ENCODE measurements around the gene CBX3. TPM values are rescaled to one million over a fixed set of nuclear protein-coding genes. Genes with fewer than 3 reads are reported as not detected.
A peak's percentile ranks its signal among the peaks of the same experiment; 100 is the strongest.
"Not testable (repeated sequence)": the region's sequence is repeated elsewhere in the genome, so short reads cannot be mapped to it uniquely, and the experiment has no call there.

Gene CBX3
- total RNA-seq, 1 donor from 2014 or later, result 103 TPM

DNA sequence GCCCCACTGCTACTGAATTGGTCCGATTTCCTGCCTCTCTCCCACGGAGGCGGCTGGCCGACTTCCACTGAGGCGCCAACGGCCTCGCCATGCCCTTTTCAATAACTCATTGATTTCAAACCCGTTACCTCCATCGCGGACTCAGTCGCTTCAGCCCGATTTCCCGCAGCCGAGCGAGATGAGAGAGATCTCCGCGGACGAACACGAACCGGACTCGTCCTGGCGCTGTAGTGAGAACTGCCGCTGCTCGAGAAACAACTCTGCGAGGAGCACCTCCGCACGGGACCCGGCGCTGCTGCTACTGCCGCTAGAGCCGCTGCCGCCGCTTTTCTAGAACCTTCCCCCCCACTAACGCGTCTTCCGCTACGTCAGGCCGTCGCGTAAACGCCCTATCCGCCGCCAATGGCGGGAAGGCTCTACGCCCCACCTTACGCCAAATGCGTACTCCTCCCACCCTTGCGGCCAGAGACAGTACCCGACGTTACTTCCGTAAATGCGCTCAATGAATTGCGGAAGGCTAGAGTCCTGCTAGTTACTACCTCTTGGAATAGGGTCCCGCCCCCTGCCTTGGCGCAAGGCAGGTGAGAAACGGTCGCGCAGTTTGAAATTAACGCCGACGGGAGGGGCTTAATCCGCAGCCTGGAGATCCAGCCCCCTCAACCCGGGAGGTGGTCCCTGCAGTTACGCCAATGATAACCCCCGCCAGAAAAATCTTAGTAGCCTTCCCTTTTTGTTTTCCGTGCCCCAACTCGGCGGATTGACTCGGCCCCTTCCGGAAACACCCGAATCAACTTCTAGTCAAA is 900 bp upstream of the CBX3 start, which contains the start of gene HNRNPA2B1:
TSS of gene HNRNPA2B1 (minus strand) at position 303 of the 803 bp plus-strand sequence. CDS start at position 134, 169 bp downstream.
- peak; percentile 98 to 99 for DNase-seq (ENCODE audit: low read depth in 2 of 2)

DNA sequence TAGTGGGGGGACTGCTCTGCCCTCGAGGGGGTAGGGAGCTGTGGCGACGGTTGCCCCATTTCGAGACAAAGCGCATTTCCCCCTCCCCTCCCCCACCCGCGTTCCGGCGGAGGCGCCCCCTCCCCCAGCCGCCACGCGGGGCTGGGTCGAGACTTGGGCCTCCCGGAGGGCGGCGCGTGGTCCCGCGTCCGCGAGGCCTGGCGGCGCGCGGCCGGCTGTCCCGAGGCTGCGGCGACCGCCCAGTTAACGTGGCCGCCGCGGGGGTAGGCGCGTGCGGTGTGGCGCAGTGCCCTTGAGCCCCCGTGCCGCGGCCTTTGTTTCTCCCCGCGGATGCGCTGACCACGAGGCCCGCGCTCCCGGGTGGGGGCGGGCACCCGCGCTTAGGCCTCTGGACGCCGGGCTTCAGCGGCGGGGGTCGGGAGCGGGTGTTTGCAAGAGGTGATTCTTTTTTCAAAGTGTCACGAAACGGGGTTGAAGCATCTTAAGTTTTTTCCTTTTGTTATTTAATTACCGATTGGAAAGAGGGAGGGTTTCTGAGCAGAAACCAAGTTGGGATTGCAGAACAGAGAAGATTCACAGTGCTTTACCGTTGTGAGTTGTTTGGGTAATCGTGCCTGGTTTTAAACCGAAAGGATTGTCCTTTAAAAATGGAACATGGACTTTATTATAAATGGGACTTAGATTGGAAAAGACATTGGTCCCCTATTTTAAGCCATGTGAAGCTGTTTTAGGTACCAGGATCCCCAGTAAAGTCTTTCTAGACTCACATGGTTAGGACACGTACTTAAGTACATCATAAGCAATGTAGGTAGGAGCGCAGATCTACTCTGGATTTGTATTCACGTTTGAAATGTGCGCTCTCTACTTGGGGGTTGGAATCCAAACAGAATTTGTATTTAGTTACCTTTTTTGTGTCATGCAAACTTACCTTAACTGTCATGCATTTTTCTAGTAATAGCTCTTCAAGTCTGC is 760 bp downstream of the CBX3 start:
- peak; percentile 46 to 61 for DNase-seq (ENCODE audit: low read depth in 2 of 2)

DNA sequence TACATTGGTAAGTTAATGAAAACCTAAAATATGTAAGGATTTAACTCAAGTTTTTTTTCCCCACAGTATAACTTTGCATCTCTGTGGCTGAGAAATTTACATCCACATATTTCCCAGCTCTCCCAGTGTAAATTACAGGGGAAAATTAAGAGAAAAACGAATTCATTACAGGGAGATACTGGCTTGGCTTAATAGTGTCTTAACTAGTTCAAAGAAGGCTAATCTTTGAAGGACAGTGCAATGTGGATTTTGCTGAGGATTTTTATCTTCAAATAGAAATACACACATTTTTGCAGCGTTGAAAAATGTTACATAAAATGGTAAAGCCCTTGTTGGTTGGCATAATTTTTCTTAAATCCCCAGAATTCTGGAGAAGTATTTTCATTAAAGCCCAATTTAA is 1.5 kb downstream of the CBX3 start:
- no peak for DNase-seq (ENCODE audit: low read depth in 2 of 2)

DNA sequence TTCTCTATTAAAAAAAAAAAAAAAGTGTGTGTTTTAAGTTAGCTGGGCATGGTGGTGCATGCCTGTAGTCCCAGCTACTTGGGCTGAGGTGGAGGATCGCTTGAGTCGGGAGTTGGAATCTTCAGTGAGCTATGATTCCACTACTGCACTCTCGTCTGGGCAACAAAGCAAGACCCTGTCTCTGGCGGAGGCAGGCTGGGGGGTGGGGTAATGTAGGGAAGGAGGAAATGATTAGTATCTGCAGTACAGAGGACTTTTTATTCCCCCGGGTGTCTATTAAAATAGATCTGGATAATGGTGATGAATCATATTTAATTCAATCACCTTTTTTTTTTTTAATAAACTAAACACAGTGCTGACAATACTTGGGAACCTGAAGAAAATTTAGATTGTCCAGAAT is 6.5 kb downstream of the CBX3 start:
- DNase-seq (ENCODE audit: low read depth in 2 of 2), result no peak

DNA sequence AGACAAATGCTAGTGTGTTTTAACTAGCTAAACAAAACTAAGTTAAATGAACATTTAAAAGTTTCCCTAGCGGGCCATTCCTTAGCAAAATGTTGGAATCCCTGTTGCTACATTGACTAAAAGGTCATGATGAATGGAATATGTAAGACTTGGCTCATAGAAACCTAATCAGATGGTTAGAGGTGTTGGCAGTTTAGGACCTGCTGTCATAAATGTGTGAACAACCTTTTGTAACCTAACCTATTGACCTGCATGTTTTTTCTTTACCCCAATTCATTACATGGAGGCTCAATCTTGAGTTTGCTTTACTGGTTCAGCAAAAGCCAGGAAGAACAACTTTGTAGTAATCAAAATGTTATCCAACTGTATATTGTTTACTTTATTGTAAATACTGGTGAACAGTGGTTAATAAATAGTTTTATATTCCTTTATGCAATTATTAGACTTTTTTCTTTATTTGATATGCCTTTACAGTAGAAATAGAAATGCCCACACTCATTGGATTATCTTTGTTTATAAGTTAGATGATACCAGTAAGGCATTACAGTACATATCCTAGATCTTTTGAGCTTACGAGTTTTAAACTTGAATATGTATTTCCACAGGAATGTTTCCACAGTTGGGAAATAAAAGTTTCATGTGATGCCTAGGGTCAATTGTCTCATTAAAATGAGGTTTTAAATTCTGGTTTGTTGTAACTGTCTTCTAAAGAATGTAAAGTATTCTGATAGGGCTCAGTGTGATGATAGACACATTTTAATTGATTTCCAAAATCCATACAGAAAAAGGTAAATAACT is 11.6 kb downstream of the CBX3 start:
- DNase-seq (ENCODE audit: low read depth in 2 of 2), result no peak

DNA sequence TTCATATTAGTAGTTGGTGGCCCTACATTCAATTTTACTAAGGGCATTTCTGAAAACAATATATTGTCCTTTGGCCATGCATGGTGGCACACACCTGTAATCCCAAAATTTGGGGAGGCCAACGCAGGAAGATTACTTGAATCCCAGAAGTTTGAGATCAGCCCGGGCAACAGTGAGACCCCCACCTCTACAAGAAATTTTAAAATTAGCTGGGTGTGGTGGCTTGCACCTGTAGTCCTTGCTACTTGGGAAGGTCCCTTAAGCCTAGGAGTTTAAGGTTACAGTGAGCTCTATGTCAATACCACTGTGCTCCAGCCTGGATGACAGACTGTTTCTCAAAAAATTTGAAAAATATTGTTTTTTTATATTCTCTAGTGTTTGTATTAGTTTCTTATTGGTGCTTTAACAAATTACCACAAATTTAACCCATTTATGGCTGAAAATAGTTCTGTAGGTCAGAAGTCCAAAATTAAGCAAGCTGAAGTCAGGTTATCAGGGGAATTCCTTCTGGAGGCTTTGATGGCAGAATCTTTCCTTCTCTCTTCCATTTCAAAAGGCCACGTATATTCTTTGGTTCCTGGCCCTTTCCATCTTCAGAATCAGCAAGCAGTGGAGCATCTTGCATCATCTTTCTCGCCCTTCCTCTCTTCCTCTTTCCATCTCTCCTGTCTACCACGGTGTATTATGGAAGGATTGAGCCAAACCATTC is 12.4 kb downstream of the CBX3 start:
- DNase-seq (ENCODE audit: low read depth in 2 of 2), result no peak

DNA sequence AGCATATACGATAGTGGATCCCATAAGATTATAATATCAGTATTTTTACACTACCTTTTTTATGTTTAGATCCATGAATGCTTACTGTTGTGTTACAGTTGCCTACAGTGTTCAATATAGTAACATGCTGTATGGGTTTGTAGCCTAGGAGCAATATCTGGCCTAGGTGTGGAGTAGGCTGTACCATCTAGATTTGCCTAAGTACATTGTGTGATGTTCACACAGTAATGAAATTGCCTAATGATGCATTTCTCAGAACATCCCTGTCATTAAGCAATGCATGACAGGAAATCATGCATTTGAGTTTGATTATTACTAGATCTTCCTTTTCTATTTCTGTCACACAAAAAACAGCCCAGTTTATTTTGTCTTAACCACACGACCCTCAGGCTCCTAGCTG is 14.5 kb downstream of the CBX3 start:
- DNase-seq (ENCODE audit: low read depth in 2 of 2), result no peak

DNA sequence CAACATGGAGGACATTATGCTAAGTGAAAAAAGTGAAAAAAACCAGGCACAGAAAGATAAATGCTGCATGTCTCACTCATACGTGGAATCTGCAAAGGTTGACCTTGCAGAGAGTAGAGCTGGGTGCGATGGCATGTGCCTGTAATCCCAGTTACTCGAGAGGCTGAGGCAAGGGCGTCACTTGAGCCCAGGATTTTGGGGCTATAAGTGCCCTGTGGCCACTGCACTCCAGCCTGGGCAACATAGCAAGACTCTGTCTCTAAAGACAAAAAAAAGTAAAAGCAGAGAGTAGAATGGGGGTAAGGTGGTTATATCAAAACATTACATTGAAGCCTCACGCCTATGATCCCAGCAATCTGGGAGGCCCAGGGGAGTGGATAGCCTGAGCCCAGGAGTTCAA is 22.8 kb downstream of the CBX3 start:
- no peak for DNase-seq (ENCODE audit: low read depth in 2 of 2)

DNA sequence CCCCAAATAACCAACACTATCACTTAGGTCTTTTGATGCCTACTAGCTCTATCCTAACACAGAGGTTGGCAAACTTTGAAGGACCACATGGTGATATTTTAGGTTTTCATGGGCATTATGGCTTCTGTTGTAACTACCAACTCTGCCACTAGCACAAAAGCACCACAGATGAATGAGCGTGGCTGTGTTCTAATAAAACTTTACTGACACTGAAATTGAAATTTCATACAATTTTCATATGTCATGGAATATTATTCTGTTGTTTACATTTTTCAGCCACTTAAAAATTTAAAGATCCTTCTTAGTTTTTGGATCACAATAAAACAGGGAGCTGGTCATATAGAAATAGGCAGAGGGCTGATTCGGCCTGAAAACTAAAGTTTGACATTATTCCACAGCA is 26.4 kb downstream of the CBX3 start:
- DNase-seq (ENCODE audit: low read depth in 2 of 2), result no peak

DNA sequence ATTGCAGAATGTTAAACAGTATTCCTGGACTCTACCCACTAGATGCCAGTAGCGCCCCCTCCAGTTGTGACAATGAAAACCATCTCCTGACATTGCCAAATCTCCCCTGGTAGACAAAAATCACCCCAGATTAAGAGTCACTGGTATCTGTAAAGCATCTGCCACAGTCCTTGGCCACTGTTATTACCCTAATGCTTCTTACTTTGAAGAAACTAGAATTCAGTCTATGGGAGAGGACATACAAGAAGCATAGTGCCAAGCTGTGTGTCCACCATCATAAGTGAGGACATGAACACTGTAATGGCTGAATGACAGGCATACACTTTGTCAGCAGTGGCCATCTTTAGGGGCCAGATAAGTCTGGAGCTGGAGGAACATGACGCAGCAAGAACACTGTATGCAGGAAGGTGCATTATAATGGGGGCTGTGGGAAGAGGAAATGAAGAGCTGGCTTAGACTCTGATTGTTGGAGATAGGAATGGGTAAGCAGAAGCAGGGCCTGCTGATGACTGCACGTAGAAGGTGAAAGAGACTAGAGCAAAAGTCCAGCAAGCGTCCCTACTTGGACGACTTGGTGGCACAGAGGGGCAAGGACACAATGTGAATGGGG is 32.5 kb downstream of the CBX3 start:
- peak in 1 of 2 donors; percentile 12 for DNase-seq (ENCODE audit: low read depth in 2 of 2)

DNA sequence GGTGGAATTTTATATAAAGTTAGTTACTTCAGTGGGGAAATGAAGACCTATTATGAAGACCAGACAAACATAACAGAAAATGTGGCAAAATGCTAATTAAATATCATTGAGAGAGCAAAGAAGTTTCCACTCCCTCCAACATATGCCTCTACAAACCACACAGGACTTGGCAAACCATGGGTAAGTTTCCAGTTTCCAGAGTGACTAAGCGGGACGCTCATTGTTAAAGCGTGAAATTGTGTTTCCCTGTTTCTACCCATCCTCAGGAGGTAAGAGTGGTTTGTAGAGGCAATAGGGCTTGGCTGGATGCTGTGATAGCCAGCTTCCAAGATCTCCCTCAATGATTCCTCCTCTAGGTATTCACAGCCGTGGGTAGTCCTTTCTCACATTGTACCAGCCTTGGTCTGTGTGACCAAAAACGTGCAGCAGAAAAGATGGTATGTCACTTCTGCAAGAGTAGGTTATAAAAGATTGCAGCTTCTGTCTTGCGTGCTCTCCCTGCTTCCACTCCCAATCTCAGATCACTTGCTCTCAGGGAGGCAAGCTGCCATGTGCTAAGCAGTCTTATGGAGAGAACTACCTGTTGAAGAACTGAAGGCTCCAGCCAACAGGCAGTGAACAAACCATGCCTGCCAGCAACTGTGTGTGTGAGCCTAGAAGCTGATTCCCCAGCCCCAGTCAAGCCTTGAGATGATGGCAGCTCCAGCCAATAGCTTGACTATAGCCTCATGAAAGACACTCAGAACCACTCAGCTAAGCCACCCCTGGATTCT is 35.7 kb downstream of the CBX3 start:
- peak in 1 of 2 donors; percentile 37 for DNase-seq (ENCODE audit: low read depth in 2 of 2)

DNA sequence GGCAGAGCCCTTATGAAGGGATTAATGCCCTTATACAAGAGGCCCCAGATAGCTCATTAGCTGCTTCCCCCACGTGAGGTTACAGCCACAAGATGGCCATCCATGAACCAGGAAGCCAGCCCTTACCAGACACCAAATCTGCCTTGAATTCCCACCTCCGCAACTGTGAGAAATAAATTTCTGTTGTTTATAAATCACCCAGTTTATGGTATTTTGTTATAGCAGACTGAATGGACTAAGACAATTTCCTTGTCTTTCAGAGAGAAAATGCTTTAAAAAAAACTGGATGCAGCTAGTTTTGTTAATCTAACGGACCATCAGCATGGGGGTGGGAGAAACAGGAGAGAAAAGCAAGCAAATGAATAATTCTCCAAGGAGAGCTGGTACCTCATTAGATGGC is 36.5 kb downstream of the CBX3 start:
- no peak for DNase-seq (ENCODE audit: low read depth in 2 of 2)

DNA sequence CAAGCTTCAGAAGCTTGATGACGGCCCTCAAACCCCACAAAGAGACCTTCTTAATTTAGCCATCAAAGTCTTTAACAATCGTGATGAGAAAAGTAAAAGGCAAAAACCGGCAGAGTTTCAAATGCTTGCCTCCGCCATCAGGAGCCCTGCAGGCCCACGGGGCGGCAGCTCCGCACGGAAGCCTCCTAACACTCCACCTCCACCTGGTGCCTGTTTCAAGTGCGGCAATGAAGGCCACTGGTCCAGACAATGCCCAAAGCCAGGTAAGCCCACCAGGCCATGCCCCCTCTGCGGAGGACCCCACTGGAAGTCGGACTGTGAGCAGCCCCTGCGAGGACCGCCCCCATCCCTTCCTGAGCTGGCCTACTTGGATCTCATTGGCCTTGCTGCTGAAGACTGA is 43.6 kb downstream of the CBX3 start:
- DNase-seq (ENCODE audit: low read depth in 2 of 2), result no peak

DNA sequence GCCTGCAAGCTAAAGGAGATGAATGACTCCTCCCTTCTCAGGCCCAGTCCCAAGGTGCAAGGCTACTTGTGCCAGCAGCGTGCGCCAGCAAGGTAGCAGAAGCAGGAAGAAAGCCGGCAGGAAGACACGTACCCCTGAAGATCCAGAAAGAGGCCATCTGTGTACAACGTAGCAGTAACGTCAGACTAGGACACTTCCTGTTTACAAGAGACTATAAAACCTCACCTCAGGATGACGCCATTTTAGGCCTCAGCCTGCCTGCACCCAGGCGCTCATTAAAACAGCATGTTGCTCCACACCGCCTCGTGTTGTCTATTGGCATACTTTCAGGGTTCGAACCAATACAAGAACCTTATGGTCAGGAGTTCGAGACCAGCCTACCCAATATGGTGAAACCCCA is 48.7 kb downstream of the CBX3 start:
- DNase-seq (ENCODE audit: low read depth in 2 of 2), result no peak

DNA sequence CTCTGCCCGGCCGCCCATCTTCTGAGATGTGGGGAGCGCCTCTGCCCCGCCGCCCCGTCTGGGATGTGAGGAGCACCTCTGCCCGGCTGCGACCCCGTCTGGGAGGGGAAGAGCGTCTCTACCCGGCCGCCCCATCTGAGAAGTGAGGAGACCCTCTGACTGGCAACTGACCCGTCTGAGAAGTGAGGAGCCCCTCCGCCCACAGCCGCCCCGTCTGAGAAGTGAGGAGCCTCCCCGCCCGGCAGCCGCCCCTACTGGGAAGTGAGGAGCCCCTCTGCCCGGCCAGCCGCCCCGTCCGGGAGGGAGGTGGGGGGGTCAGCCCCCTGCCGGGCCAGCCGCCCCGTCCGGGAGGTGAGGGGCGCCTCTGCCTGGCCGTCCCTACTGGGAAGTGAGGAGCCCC is 60.3 kb downstream of the CBX3 start:
- DNase-seq (ENCODE audit: low read depth in 2 of 2), result not testable (repeated sequence)
